ENCODE measurements around the gene SYTL3. TPM values are rescaled to one million over a fixed set of nuclear protein-coding genes. Genes with fewer than 3 reads are reported as not detected.
"Not testable (repeated sequence)": the region's sequence is repeated elsewhere in the genome, so short reads cannot be mapped to it uniquely, and the experiment has no call there.

Gene SYTL3
- total and polyA plus RNA-seq, 2 donors (not counting 1 experiment from before 2014, with no cell fraction given) = 1.1 to 5.4 TPM

DNA sequence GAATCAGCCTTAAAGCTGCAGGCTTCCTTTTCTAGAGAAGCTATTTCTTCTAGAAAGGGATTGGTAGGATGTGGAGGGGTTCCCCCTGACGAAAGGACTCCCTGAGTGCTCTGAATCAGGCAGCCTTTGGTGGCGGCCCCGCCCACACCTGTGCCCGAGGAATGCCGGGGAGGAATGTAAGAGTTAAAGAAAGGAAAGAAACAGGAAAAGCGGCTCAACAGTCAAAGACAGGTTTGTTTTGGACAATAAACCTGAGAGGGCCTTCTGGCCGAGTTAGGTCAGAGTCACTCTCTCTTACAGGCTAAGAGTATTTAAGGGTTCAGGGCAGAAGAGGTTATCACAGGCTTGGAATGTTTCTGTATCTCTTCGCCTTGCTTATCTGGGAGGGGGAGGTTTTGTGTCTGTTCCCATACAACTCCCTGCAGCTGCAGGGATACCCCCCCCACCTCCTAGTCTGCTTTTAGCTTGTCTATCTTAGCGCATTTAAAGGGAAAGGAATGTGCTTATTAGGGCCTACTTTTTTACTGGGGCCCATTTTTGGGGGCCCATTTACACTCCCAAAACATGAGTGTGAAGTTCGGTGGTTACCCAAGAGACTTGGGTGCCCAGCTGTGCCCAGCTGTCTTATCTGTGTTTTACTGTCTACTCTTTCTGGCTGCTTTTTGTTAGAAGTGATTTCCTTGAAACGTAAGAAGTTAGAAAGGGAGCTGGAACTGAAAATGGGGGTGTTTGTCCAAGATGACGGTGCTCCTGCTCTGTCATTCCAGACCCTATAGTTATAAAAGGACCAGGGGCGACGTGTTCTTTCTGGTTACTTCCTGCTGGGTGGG is 38.1 kb upstream of the SYTL3 start:
- Histone ChIP-seq H3K79me2 (ENCODE audit: control insufficient read depth, insufficient read depth, low read length) (no peaks in the 10 kb centered on the region), H3K27me3 (replicated peaks in 1 of 4; ENCODE audit: control extremely low read depth in 1 of 4, control insufficient read depth in 3 of 4, insufficient read depth in 4 of 4, low read length in 3 of 4) (no peaks in the 10 kb centered on the region), H3K4me2 (replicated peaks; ENCODE audit: low read depth, low read length, poor library complexity, severe bottlenecking) (no peak overlapping the region), H4K20me1 (ENCODE audit: control insufficient read depth, insufficient read depth, low read length, poor library complexity, severe bottlenecking) (no peaks in the 10 kb centered on the region), H3K4me3 (ENCODE audit: control extremely low read depth in 1 of 5, extremely low read depth in 1 of 5, insufficient read depth in 1 of 5, low read depth in 2 of 5, low read length in 4 of 5) (no peak overlapping the region), H3K9ac (ENCODE audit: low read length) (no peak overlapping the region), H2AFZ (ENCODE audit: insufficient read depth, low read depth, low read length, poor library complexity, severe bottlenecking) (no peak overlapping the region), H3K36me3 (replicated peaks in 1 of 2; ENCODE audit: control extremely low read depth in 1 of 2, control insufficient read depth in 1 of 2, extremely low read depth in 1 of 2, insufficient read depth in 2 of 2, low read length in 1 of 2) (peaks cover 0 to 47% of the 10 kb centered on the region in 2 experiments), H3K27ac (ENCODE audit: low read length in 2 of 2) (no peak overlapping the region), H3K9me3 (ENCODE audit: control extremely low read depth in 1 of 3, control insufficient read depth in 2 of 3, insufficient read depth in 1 of 3, low read length in 2 of 3) (no peaks in the 10 kb centered on the region), H3K4me1 (ENCODE audit: control insufficient read depth in 2 of 2, insufficient read depth in 2 of 2, low read length in 2 of 2) (no peaks in the 10 kb centered on the region)
- Mint-ChIP-seq H3K4me1 (no peaks in the 10 kb centered on the region), H3K9me3 (ENCODE audit: insufficient read depth) (no peaks in the 10 kb centered on the region), H3K27ac (no peak overlapping the region), H3K4me3 (no peak overlapping the region), H3K27me3 (no peaks in the 10 kb centered on the region)
- DNase-seq = no peak
- ATAC-seq (ENCODE audit: low read depth) = no peak
- TF ChIP-seq, protein P1, sequence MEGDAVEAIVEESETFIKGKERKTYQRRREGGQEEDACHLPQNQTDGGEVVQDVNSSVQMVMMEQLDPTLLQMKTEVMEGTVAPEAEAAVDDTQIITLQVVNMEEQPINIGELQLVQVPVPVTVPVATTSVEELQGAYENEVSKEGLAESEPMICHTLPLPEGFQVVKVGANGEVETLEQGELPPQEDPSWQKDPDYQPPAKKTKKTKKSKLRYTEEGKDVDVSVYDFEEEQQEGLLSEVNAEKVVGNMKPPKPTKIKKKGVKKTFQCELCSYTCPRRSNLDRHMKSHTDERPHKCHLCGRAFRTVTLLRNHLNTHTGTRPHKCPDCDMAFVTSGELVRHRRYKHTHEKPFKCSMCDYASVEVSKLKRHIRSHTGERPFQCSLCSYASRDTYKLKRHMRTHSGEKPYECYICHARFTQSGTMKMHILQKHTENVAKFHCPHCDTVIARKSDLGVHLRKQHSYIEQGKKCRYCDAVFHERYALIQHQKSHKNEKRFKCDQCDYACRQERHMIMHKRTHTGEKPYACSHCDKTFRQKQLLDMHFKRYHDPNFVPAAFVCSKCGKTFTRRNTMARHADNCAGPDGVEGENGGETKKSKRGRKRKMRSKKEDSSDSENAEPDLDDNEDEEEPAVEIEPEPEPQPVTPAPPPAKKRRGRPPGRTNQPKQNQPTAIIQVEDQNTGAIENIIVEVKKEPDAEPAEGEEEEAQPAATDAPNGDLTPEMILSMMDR (IDR thresholded peaks at IDR 0.05) = no peak
- TF ChIP-seq EZH2 (IDR thresholded peaks at IDR 0.05; ENCODE audit: borderline replicate concordance, insufficient read depth, low read depth, low read length, poor library complexity, severe bottlenecking) = no peak
- WGBS (ENCODE audit: insufficient coverage) = 98% methylated on average over 9 of the region's 14 CpGs
- CTCF ChIA-PET = interaction anchor here (1.1 kb wide), 1 partner anchor 390 kb away, joined by 3 read pairs; no protein-coding TSS in a partner anchor
- intact Hi-C loops (cut with micrococcal nuclease) = no loop called here
- POLR2A ChIA-PET = no interaction called here

DNA sequence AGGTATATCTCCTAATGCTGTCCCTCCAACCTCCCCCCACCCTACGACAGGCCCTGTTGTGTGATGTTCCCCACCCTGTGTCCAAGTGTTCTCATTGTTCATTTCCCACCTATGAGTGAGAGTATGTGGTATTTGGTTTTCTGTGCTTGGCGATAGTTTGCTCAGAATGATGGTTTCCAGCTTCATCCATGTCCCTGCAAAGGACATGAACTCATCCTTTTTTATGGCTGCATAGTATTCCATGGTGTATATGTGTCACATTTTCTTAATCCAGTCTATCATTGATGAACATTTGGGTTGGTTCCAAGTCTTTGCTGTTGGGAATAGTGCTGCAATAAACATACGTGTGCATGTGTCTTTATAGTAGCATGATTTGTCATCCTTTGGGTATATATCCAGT is 35.2 kb upstream of the SYTL3 start:
- DNase-seq; POLR2A ChIA-PET; H3K9me3 ChIP-seq (ENCODE audit: control extremely low read depth in 1 of 3, control insufficient read depth in 2 of 3, insufficient read depth in 1 of 3, low read length in 2 of 3); intact Hi-C loops (cut with micrococcal nuclease); H2AFZ ChIP-seq (ENCODE audit: insufficient read depth, low read depth, low read length, poor library complexity, severe bottlenecking); H3K27me3 ChIP-seq (replicated peaks in 1 of 4; ENCODE audit: control extremely low read depth in 1 of 4, control insufficient read depth in 3 of 4, insufficient read depth in 4 of 4, low read length in 3 of 4); ATAC-seq (ENCODE audit: low read depth); H3K4me1 ChIP-seq (ENCODE audit: control insufficient read depth in 2 of 2, insufficient read depth in 2 of 2, low read length in 2 of 2); CTCF ChIA-PET; H4K20me1 ChIP-seq (ENCODE audit: control insufficient read depth, insufficient read depth, low read length, poor library complexity, severe bottlenecking); H3K9ac ChIP-seq (ENCODE audit: low read length); H3K27ac Mint-ChIP-seq; H3K4me2 ChIP-seq (replicated peaks; ENCODE audit: low read depth, low read length, poor library complexity, severe bottlenecking); H3K4me3 Mint-ChIP-seq; H3K4me3 ChIP-seq (ENCODE audit: control extremely low read depth in 1 of 5, extremely low read depth in 1 of 5, insufficient read depth in 1 of 5, low read depth in 2 of 5, low read length in 4 of 5); H3K9me3 Mint-ChIP-seq (ENCODE audit: insufficient read depth); H3K27me3 Mint-ChIP-seq; H3K4me1 Mint-ChIP-seq; H3K79me2 ChIP-seq (ENCODE audit: control insufficient read depth, insufficient read depth, low read length); H3K27ac ChIP-seq (ENCODE audit: low read length in 2 of 2): not testable (repeated sequence)
- no CpG with 5 or more reads among the region's 3 CpGs for WGBS (ENCODE audit: insufficient coverage)
- peaks cover 0 to 28% of the 10 kb centered on the region in 2 experiments for H3K36me3 ChIP-seq (replicated peaks in 1 of 2; ENCODE audit: control extremely low read depth in 1 of 2, control insufficient read depth in 1 of 2, extremely low read depth in 1 of 2, insufficient read depth in 2 of 2, low read length in 1 of 2)

DNA sequence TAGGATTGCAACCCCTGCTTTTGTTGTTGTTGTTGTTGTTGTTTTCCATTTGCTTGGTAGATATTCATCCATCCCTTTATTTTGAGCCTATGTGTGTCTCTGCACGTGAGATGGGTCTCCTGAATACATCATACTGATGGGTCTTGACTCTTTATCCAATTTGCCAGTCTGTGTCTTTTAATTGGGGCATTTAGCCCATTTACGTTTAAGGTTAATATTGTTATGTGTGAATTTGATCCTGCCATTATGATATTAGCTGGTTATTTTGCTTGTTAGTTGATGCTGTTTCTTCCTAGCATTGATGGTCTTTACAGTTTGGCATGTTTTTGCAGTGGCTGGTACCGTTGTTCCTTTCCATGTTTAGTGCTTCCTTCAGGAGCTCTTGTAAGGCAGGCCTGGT is 31.6 kb upstream of the SYTL3 start:
- ATAC-seq (ENCODE audit: low read depth); H3K27ac Mint-ChIP-seq; H4K20me1 ChIP-seq (ENCODE audit: control insufficient read depth, insufficient read depth, low read length, poor library complexity, severe bottlenecking); H3K4me3 Mint-ChIP-seq; CTCF ChIA-PET; DNase-seq; H3K9me3 ChIP-seq (ENCODE audit: control extremely low read depth in 1 of 3, control insufficient read depth in 2 of 3, insufficient read depth in 1 of 3, low read length in 2 of 3); H3K27me3 ChIP-seq (replicated peaks in 1 of 4; ENCODE audit: control extremely low read depth in 1 of 4, control insufficient read depth in 3 of 4, insufficient read depth in 4 of 4, low read length in 3 of 4); H3K4me1 ChIP-seq (ENCODE audit: control insufficient read depth in 2 of 2, insufficient read depth in 2 of 2, low read length in 2 of 2); H3K4me2 ChIP-seq (replicated peaks; ENCODE audit: low read depth, low read length, poor library complexity, severe bottlenecking); H3K9me3 Mint-ChIP-seq (ENCODE audit: insufficient read depth); H2AFZ ChIP-seq (ENCODE audit: insufficient read depth, low read depth, low read length, poor library complexity, severe bottlenecking); H3K4me3 ChIP-seq (ENCODE audit: control extremely low read depth in 1 of 5, extremely low read depth in 1 of 5, insufficient read depth in 1 of 5, low read depth in 2 of 5, low read length in 4 of 5); H3K27me3 Mint-ChIP-seq; H3K4me1 Mint-ChIP-seq; POLR2A ChIA-PET; H3K79me2 ChIP-seq (ENCODE audit: control insufficient read depth, insufficient read depth, low read length); intact Hi-C loops (cut with micrococcal nuclease); H3K9ac ChIP-seq (ENCODE audit: low read length); H3K27ac ChIP-seq (ENCODE audit: low read length in 2 of 2): not testable (repeated sequence)
- WGBS (ENCODE audit: insufficient coverage) = 100% methylated on average over 2 of the region's 3 CpGs
- peaks cover 0 to 31% of the 10 kb centered on the region in 2 experiments for H3K36me3 ChIP-seq (replicated peaks in 1 of 2; ENCODE audit: control extremely low read depth in 1 of 2, control insufficient read depth in 1 of 2, extremely low read depth in 1 of 2, insufficient read depth in 2 of 2, low read length in 1 of 2)

Measured in B cell (primary cell).